ENCODE results near the gene STAMBP.

Gene STAMBP

GRCh38 chr2:73913414-73914054, 84.8 kb downstream of the STAMBP start:
- Mint-ChIP-seq H3K9me3 (no peaks in the 10 kb centered on the region), H3K4me3 (no peak overlapping the region), H3K27me3 (peaks cover 2% of the 10 kb centered on the region), H3K27ac (no peak overlapping the region), H3K4me1 (no peaks in the 10 kb centered on the region), H3K36me3 (no peaks in the 10 kb centered on the region)
- DNase-seq (ENCODE audit: low spot score in 2 of 2), result no peak
- ATAC-seq (ENCODE audit: low read depth), result no peak

GRCh38 chr2:73914667-73915066, 85.9 kb downstream of the STAMBP start:
- no peak for DNase-seq (ENCODE audit: low spot score in 2 of 2)
- Mint-ChIP-seq H3K36me3 (no peaks in the 10 kb centered on the region), H3K27ac (no peak overlapping the region), H3K9me3 (no peaks in the 10 kb centered on the region), H3K27me3 (peaks cover 2% of the 10 kb centered on the region), H3K4me3 (no peak overlapping the region), H3K4me1 (no peaks in the 10 kb centered on the region)
- ATAC-seq (ENCODE audit: low read depth), result no peak

- DNase-seq (ENCODE audit: low spot score in 2 of 2), result no peak
- no peak overlapping the region for H3K27ac Mint-ChIP-seq
- ATAC-seq (ENCODE audit: low read depth), result no peak
- no peak overlapping the region for H3K4me3 Mint-ChIP-seq
- peaks cover 2% of the 10 kb centered on the region for H3K27me3 Mint-ChIP-seq
- no peaks in the 10 kb centered on the region for H3K4me1 Mint-ChIP-seq
- H3K9me3 Mint-ChIP-seq, result no peaks in the 10 kb centered on the region
- no peaks in the 10 kb centered on the region for H3K36me3 Mint-ChIP-seq
Observed at GRCh38 chr2:73915437-73915993, 86.8 kb downstream of the STAMBP start.

- Mint-ChIP-seq H3K36me3 (no peaks in the 10 kb centered on the region), H3K27me3 (peaks cover 2% of the 10 kb centered on the region), H3K4me3 (no peak overlapping the region), H3K4me1 (no peaks in the 10 kb centered on the region), H3K9me3 (no peaks in the 10 kb centered on the region), H3K27ac (no peak overlapping the region)
- ATAC-seq (ENCODE audit: low read depth) (no peak), DNase-seq (ENCODE audit: low spot score in 2 of 2) (no peak)
Observed at GRCh38 chr2:73916666-73917065, 87.9 kb downstream of the STAMBP start.

- no peaks in the 10 kb centered on the region for H3K9me3 Mint-ChIP-seq
- ATAC-seq (ENCODE audit: low read depth) (no peak), DNase-seq (ENCODE audit: low spot score in 2 of 2) (no peak)
- peaks cover 2% of the 10 kb centered on the region for H3K27me3 Mint-ChIP-seq
- H3K4me1 Mint-ChIP-seq, result no peaks in the 10 kb centered on the region
- no peak overlapping the region for H3K4me3 Mint-ChIP-seq
- no peaks in the 10 kb centered on the region for H3K36me3 Mint-ChIP-seq
- H3K27ac Mint-ChIP-seq, result no peak overlapping the region
Observed at GRCh38 chr2:73917296-73917695, 88.5 kb downstream of the STAMBP start.

- Mint-ChIP-seq H3K4me3 (no peak overlapping the region), H3K27me3 (peaks cover 2% of the 10 kb centered on the region), H3K27ac (no peak overlapping the region), H3K4me1 (no peaks in the 10 kb centered on the region), H3K9me3 (no peaks in the 10 kb centered on the region), H3K36me3 (no peaks in the 10 kb centered on the region)
- DNase-seq (ENCODE audit: low spot score in 2 of 2) (no peak), ATAC-seq (ENCODE audit: low read depth) (no peak)
Observed at GRCh38 chr2:73917696-73918207, 89.0 kb downstream of the STAMBP start.

GRCh38 chr2:73918856-73919255, 90.1 kb downstream of the STAMBP start:
- no peak overlapping the region for H3K27ac Mint-ChIP-seq
- peaks cover 2% of the 10 kb centered on the region for H3K27me3 Mint-ChIP-seq
- ATAC-seq (ENCODE audit: low read depth) (no peak), DNase-seq (ENCODE audit: low spot score in 2 of 2) (no peak)
- H3K9me3 Mint-ChIP-seq, result no peaks in the 10 kb centered on the region
- no peaks in the 10 kb centered on the region for H3K4me1 Mint-ChIP-seq
- no peak overlapping the region for H3K4me3 Mint-ChIP-seq
- H3K36me3 Mint-ChIP-seq, result no peaks in the 10 kb centered on the region

GRCh38 chr2:73919596-73920228, 91.0 kb downstream of the STAMBP start:
- Mint-ChIP-seq H3K27ac (no peak overlapping the region), H3K36me3 (no peaks in the 10 kb centered on the region)

GRCh38 chr2:73920577-73921545, 92.1 kb downstream of the STAMBP start:
- DNase-seq (ENCODE audit: low spot score in 2 of 2) (no peak), ATAC-seq (ENCODE audit: low read depth) (peak; percentile 53)
- Mint-ChIP-seq H3K4me3 (no peak overlapping the region), H3K4me1 (no peaks in the 10 kb centered on the region), H3K27me3 (peaks cover 2% of the 10 kb centered on the region), H3K27ac (no peak overlapping the region), H3K36me3 (no peaks in the 10 kb centered on the region), H3K9me3 (no peaks in the 10 kb centered on the region)

More at GRCh38 chr2:73919596-73920228, 91.0 kb downstream of the STAMBP start:
- DNase-seq (ENCODE audit: low spot score in 2 of 2), result no peak
- H3K27me3 Mint-ChIP-seq, result peaks cover 2% of the 10 kb centered on the region
- no peak overlapping the region for H3K4me3 Mint-ChIP-seq
- no peaks in the 10 kb centered on the region for H3K9me3 Mint-ChIP-seq
- no peaks in the 10 kb centered on the region for H3K4me1 Mint-ChIP-seq
- ATAC-seq (ENCODE audit: low read depth), result no peak

- DNase-seq (ENCODE audit: low spot score in 2 of 2) (no peak), ATAC-seq (ENCODE audit: low read depth) (no peak)
- peaks cover 2% of the 10 kb centered on the region for H3K27me3 Mint-ChIP-seq
- H3K36me3 Mint-ChIP-seq, result no peaks in the 10 kb centered on the region
- H3K4me1 Mint-ChIP-seq, result no peaks in the 10 kb centered on the region
- no peak overlapping the region for H3K4me3 Mint-ChIP-seq
- no peaks in the 10 kb centered on the region for H3K9me3 Mint-ChIP-seq
- no peak overlapping the region for H3K27ac Mint-ChIP-seq
Observed at GRCh38 chr2:73921581-73921980, 92.8 kb downstream of the STAMBP start.

GRCh38 chr2:73922681-73923080, 93.9 kb downstream of the STAMBP start:
- Mint-ChIP-seq H3K4me3 (no peak overlapping the region), H3K9me3 (no peaks in the 10 kb centered on the region), H3K27ac (peak overlapping the region; percentile 38), H3K4me1 (no peaks in the 10 kb centered on the region), H3K36me3 (no peaks in the 10 kb centered on the region), H3K27me3 (peaks cover 2% of the 10 kb centered on the region)
- no peak for DNase-seq (ENCODE audit: low spot score in 2 of 2)
- ATAC-seq (ENCODE audit: low read depth), result no peak

Measured in memory B cell (primary cell).